Measurements from ENCODE around the gene ANKRD33B. TPM values are rescaled to one million over a fixed set of nuclear protein-coding genes. Genes with fewer than 3 reads are reported as not detected.

ANKRD33B gene
- polyA plus RNA-seq, 3 donors = 0.05 TPM; not detected in 2

DNA sequence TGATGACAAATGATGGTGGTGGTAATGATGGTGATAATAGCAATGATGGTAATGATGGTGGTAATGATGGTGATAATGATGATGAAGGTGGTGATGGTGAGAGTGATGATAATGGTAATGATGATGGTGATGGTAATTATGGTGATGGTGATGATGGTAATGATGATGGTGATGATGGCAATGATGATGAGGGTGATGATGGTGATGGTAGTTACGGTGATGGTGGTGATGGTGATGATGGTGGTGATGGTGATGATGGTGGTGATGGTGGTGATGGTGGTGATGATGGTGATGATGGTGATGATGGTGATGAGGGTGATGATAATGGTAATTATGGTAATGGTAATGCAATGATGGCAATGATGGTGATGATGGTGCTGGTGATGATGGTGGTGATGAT, 106.1 kb downstream of the ANKRD33B start:
- H3K36me3 Mint-ChIP-seq = no peaks in the 10 kb centered on the region
- H3K27ac Mint-ChIP-seq = no peak overlapping the region
- TF ChIP-seq, protein P1, sequence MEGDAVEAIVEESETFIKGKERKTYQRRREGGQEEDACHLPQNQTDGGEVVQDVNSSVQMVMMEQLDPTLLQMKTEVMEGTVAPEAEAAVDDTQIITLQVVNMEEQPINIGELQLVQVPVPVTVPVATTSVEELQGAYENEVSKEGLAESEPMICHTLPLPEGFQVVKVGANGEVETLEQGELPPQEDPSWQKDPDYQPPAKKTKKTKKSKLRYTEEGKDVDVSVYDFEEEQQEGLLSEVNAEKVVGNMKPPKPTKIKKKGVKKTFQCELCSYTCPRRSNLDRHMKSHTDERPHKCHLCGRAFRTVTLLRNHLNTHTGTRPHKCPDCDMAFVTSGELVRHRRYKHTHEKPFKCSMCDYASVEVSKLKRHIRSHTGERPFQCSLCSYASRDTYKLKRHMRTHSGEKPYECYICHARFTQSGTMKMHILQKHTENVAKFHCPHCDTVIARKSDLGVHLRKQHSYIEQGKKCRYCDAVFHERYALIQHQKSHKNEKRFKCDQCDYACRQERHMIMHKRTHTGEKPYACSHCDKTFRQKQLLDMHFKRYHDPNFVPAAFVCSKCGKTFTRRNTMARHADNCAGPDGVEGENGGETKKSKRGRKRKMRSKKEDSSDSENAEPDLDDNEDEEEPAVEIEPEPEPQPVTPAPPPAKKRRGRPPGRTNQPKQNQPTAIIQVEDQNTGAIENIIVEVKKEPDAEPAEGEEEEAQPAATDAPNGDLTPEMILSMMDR (IDR thresholded peaks at IDR 0.05) = no peak
- no peak overlapping the region for H2AFZ ChIP-seq (ENCODE audit: insufficient read depth, low read depth, low read length, poor library complexity, severe bottlenecking)
- no peaks in the 10 kb centered on the region for H3K9me3 ChIP-seq (replicated peaks in 1 of 2; ENCODE audit: control insufficient read depth in 1 of 2, insufficient read depth in 1 of 2, low read length in 2 of 2)
- H3K27me3 ChIP-seq (ENCODE audit: control insufficient read depth in 2 of 2, insufficient read depth in 2 of 2, low read length in 2 of 2) = no peaks in the 10 kb centered on the region
- intact Hi-C loops (cut with micrococcal nuclease) = no loop called here
- peaks cover 0 to 4% (median 2%) of the 10 kb centered on the region in 3 donors for H3K27me3 Mint-ChIP-seq (ENCODE audit: low read depth in 3 of 3)
- H3K9me3 Mint-ChIP-seq = peaks cover 0 to 2% (median 0%) of the 10 kb centered on the region in 7 donors
- no peaks in the 10 kb centered on the region for H3K36me3 ChIP-seq (replicated peaks in 1 of 2; ENCODE audit: control insufficient read depth in 1 of 2, insufficient read depth in 2 of 2, low read length in 2 of 2)
- peaks cover 8 to 11% of the 10 kb centered on the region in 2 donors for H3K4me1 ChIP-seq (ENCODE audit: control insufficient read depth in 1 of 2, insufficient read depth in 2 of 2, low read length in 2 of 2)
- no peak overlapping the region for H3K4me3 ChIP-seq (replicated peaks in 1 of 3; ENCODE audit: low read depth in 2 of 3, low read length in 3 of 3)
- H3K4me3 Mint-ChIP-seq = no peak overlapping the region
- H3K27ac ChIP-seq (ENCODE audit: low read depth in 1 of 2, low read length in 2 of 2) = no peak overlapping the region
- H3K4me2 ChIP-seq (replicated peaks; ENCODE audit: extremely low read depth, low read length, poor library complexity, severe bottlenecking) = no peak overlapping the region
- H4K20me1 ChIP-seq (ENCODE audit: insufficient read depth, low read length) = no peaks in the 10 kb centered on the region
- no peaks in the 10 kb centered on the region for H3K79me2 ChIP-seq (ENCODE audit: insufficient read depth, low read length)
- 60% methylated on average over 1 of the region's 1 CpG for WGBS (ENCODE audit: insufficient coverage)
- peaks cover 9% of the 10 kb centered on the region for H3K4me1 Mint-ChIP-seq
- no peak for DNase-seq
- H3K9ac ChIP-seq (ENCODE audit: insufficient read depth, low read length, poor library complexity, severe bottlenecking) = no peak overlapping the region

DNA sequence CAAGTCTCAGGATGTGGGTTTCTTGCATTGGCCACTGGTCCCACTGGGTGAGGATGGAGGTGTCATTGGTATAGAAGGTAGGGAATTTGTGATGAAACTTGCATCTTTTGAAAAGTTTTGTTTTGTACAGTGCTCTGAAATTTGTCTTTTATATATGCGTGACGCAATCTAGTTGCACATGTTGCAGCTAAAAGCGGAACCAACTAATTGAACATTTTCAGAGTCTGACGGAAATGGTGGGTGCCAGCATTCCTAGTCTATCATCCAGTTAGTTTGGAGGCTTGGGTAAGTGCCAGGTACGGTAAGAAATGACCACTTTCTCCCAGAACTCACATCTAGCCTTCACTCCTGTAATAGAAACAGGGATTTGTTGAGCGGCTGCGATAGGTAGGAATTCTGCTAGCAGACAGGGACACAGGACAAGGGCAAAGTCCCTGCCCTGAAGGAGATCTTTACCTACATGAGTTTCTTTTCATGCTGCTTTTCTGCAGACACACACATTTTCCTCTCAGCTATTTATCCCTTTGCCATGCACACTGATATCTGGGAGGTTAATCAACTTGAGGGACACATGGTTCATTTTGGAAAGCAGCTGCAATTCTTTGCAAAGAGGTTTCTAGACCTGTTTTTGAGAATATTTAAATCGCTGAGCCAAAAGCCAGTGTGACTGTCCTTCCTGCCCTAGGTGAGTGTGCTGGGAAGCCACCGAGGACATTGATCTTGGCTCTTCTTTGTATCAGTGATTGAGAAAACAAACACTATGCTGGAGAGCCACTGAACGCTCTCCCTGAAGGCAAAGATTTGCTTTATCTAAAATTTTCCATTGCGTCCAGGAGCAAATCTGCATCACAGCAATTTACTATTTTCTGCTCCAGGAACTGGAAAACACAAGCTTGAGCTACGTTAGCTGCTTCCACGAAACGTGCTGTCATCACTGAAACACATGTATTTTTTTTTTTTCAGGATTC, 107.5 kb downstream of the ANKRD33B start:
- H3K9ac ChIP-seq (ENCODE audit: insufficient read depth, low read length, poor library complexity, severe bottlenecking) = no peak overlapping the region
- peaks cover 8 to 11% of the 10 kb centered on the region in 2 donors for H3K4me1 ChIP-seq (ENCODE audit: control insufficient read depth in 1 of 2, insufficient read depth in 2 of 2, low read length in 2 of 2)
- TF ChIP-seq, protein P1 (IDR thresholded peaks at IDR 0.05) = no peak
- peak overlapping the region in 1 of 3 experiments; percentile 18 for H3K4me3 ChIP-seq (replicated peaks in 1 of 3; ENCODE audit: low read depth in 2 of 3, low read length in 3 of 3)
- H4K20me1 ChIP-seq (ENCODE audit: insufficient read depth, low read length) = no peaks in the 10 kb centered on the region
- DNase-seq = peak; percentile 42 to 75 (median 62)
- peaks cover 0 to 2% of the 10 kb centered on the region in 2 donors for H3K36me3 Mint-ChIP-seq
- no peaks in the 10 kb centered on the region for H3K27me3 ChIP-seq (ENCODE audit: control insufficient read depth in 2 of 2, insufficient read depth in 2 of 2, low read length in 2 of 2)
- intact Hi-C loops (cut with micrococcal nuclease) = no loop called here
- peak overlapping the region; percentile 7 for H3K4me2 ChIP-seq (replicated peaks; ENCODE audit: extremely low read depth, low read length, poor library complexity, severe bottlenecking)
- peak overlapping the region in 1 of 2 donors; percentile 56 for H3K4me3 Mint-ChIP-seq
- H2AFZ ChIP-seq (ENCODE audit: insufficient read depth, low read depth, low read length, poor library complexity, severe bottlenecking) = peak overlapping the region; percentile 13
- no peaks in the 10 kb centered on the region for H3K79me2 ChIP-seq (ENCODE audit: insufficient read depth, low read length)
- 59% methylated on average over 6 of the region's 14 CpGs for WGBS (ENCODE audit: insufficient coverage)
- peaks cover 0 to 2% (median 0%) of the 10 kb centered on the region in 7 donors for H3K9me3 Mint-ChIP-seq
- no peak overlapping the region for H3K27ac ChIP-seq (ENCODE audit: low read depth in 1 of 2, low read length in 2 of 2)
- peak overlapping the region in 6 of 7 donors; percentile 21 to 82 (median 62) for H3K27ac Mint-ChIP-seq
- H3K36me3 ChIP-seq (replicated peaks in 1 of 2; ENCODE audit: control insufficient read depth in 1 of 2, insufficient read depth in 2 of 2, low read length in 2 of 2) = no peaks in the 10 kb centered on the region
- H3K4me1 Mint-ChIP-seq = peaks cover 9% of the 10 kb centered on the region
- no peaks in the 10 kb centered on the region for H3K9me3 ChIP-seq (replicated peaks in 1 of 2; ENCODE audit: control insufficient read depth in 1 of 2, insufficient read depth in 1 of 2, low read length in 2 of 2)
- H3K27me3 Mint-ChIP-seq (ENCODE audit: low read depth in 3 of 3) = peaks cover 2 to 8% (median 3%) of the 10 kb centered on the region in 3 donors

Measured in CD14-positive monocyte (primary cell).